Spleen (tissue), 11 donors: ENCODE measurements around the gene CANX. TPM values are rescaled to one million over a fixed set of nuclear protein-coding genes. Genes with fewer than 3 reads are reported as not detected.

Experiments
- DNase-seq: peaks from one replicate; pipeline ENCODE4 v3.0.0-alpha.2; 2020
- H3K27ac ChIP-seq, 8 donors: fragments of 200-600 bp; sonication (generic) in 7 of 8; 1 replicate in 4 of 8; 2 replicates in 4 of 8; pipeline versions ENCODE4 v1.5.0 to v1.8.0; 2016 to 2021; ENCODE audit warnings: inconsistent platforms in 4 of 8, mild to moderate bottlenecking in 4 of 8, moderate library complexity in 1 of 8
- H3K27me3 ChIP-seq, 7 donors: fragments of 200-600 bp; sonication (generic) in 6 of 7; replicated peaks in 1 of 7; 1 replicate in 4 of 7; 2 replicates in 3 of 7; pipeline versions ENCODE4 v1.5.0 to v1.8.0; 2016 to 2021; ENCODE audit warnings: inconsistent platforms in 3 of 7, mild to moderate bottlenecking in 1 of 7
- H3K36me3 ChIP-seq, 6 donors: fragments of 200-600 bp; sonication (generic) in 5 of 6; 1 replicate in 4 of 6; 2 replicates in 2 of 6; pipeline versions ENCODE4 v1.5.0 to v1.8.0; 2016 to 2021; ENCODE audit warnings: inconsistent platforms in 2 of 6
- H3K4me1 ChIP-seq, 6 donors: fragments of 200-600 bp; sonication (generic) in 5 of 6; 1 replicate in 3 of 6; 2 replicates in 3 of 6; pipeline versions ENCODE4 v1.5.0 to v1.8.0; 2016 to 2021; ENCODE audit warnings: inconsistent platforms in 3 of 6
- H3K4me3 ChIP-seq, 8 donors: fragments of 200-600 bp; sonication (generic) in 7 of 8; 1 replicate in 4 of 8; 2 replicates in 4 of 8; pipeline versions ENCODE4 v1.5.0 to v1.8.0; 2016 to 2021; ENCODE audit warnings: inconsistent platforms in 4 of 8, mild to moderate bottlenecking in 4 of 8, moderate library complexity in 2 of 8
- H3K9me3 ChIP-seq, 8 donors: fragments of 200-600 bp; sonication (generic) in 7 of 8; 1 replicate in 4 of 8; 2 replicates in 4 of 8; pipeline versions ENCODE4 v1.5.0 to v1.8.0; 2016 to 2021; ENCODE audit warnings: inconsistent platforms in 4 of 8
- CTCF ChIP-seq, 11 experiments: fragments of 200-600 bp in 7 of 11; fragments of 450-650 bp in 4 of 11; sonication (generic) in 4 of 11; IDR thresholded peaks in 8 of 11; conservative IDR thresholded peaks in 3 of 11; 1 replicate in 7 of 11; 2 replicates in 4 of 11; pipeline versions ENCODE4 v1.4.0 to v1.8.0; 2016 to 2021; ENCODE audit warnings: antibody characterized with exemption in 11 of 11, inconsistent platforms in 4 of 11, mild to moderate bottlenecking in 1 of 11
- POLR2A ChIP-seq, 3 donors: fragments of 450-650 bp; IDR thresholded peaks; one replicate each; pipeline ENCODE4 v1.5.1; 2017; ENCODE audit warnings: antibody characterized with exemption in 3 of 3, mild to moderate bottlenecking in 1 of 3
- POLR2AphosphoS5 ChIP-seq, 3 donors: sonication (generic); formaldehyde crosslinking; IDR thresholded peaks; one replicate each; pipeline ENCODE4 v1.5.1; 2017; ENCODE audit warnings: antibody characterized with exemption in 3 of 3
- WGBS, 5 donors: extraction: QIAGEN DNeasy Blood & Tissue Kit in 3 of 5; methylation state at CpG; one replicate each; pipeline versions ENCODE4 v1.1.5 to v1.1.7; 2013 to 2018; 5-methylcytosine and 5-hydroxymethylcytosine counted together
- intact Hi-C: fragments of 100-400 bp; cut with DNase I; formaldehyde crosslinking; loops from one replicate; pipeline ENCODE4 v1.15.0; 2023; ENCODE audit warnings: low total_unique reads
- polyA plus RNA-seq, 3 donors: library from polyadenylated mRNA; stranded (reverse); fragments of 200-250 nt; gene quantifications; one replicate each; pipeline ENCODE4 v1.2.1, GENCODE V29; 2013
- total RNA-seq, 7 donors: library from RNA; depleted of rRNA in 3 of 7; stranded (reverse); fragments of >200 nt in 3 of 7; fragmentation: NEBNext Ultra II Directional in 4 of 7; extraction: Animal tissue kit (Norgen Biotek cat#: 25700) in 4 of 7; gene quantifications; one replicate each; pipeline versions ENCODE4 v1.1.0 to v1.2.1, GENCODE V29; 2016 to 2021
- donor health status: healthy with polysubstance abuse.
- donor health status: DM: no; HTN: no; CAD: no; lungs with moderate emphysema.
- donor health status: DM: no; HTN: no; CAD: no.
- donor health status: Bipolar disorder and iron deficiency.
- donor health status: healthy.
- donor health status: DM: no; HTN: no; CAD: no.
- donor health status: DM: yes; HTN: yes; CAD: no.

Gene CANX
- total and polyA plus RNA-seq, 10 donors, result 36.5 to 470 (median 282) TPM

DNA sequence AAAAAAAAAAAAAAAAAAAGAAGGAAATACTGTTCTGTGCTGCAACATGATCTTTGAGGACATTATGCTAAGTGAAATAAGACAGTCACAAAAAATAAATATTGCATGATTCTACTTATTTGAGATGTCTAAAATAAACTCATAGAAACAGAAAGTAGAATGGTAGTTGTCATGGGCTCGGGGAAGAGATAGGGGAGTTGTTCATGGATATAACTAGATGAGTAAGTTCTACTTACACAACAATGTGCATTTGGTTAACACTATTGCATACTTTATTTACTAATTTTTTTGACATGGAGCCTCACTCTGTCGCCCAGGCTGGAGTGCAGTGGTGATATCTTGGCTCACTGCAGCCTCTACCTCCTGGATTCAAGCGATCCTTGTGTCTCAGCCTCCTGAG lies 49.0 kb downstream of the CANX start:
- Histone ChIP-seq H3K4me1 (peaks cover 0 to 73% (median 25%) of the 10 kb centered on the region in 6 donors), H3K27me3 (no peaks in the 10 kb centered on the region), H3K9me3 (no peaks in the 10 kb centered on the region), H3K4me3 (no peak overlapping the region), H3K27ac (peak overlapping the region in 1 of 8 donors; percentile 40), H3K36me3 (peaks cover 0 to 39% (median 2%) of the 10 kb centered on the region in 6 donors)
- intact Hi-C loops, result no loop called here
- DNase-seq, result no peak
- TF ChIP-seq POLR2AphosphoS5 (IDR thresholded peaks at IDR 0.05), result no peak
- no peak for TF ChIP-seq CTCF (IDR thresholded peaks at IDR 0.05 in 8 of 11, conservative IDR thresholded peaks at IDR 0.05 in 3 of 11)
- no peak for TF ChIP-seq POLR2A (IDR thresholded peaks at IDR 0.05)
- WGBS, 5 donors, result 69 to 83% (median 79%) methylated on average over 3 of the region's 3 CpGs

DNA sequence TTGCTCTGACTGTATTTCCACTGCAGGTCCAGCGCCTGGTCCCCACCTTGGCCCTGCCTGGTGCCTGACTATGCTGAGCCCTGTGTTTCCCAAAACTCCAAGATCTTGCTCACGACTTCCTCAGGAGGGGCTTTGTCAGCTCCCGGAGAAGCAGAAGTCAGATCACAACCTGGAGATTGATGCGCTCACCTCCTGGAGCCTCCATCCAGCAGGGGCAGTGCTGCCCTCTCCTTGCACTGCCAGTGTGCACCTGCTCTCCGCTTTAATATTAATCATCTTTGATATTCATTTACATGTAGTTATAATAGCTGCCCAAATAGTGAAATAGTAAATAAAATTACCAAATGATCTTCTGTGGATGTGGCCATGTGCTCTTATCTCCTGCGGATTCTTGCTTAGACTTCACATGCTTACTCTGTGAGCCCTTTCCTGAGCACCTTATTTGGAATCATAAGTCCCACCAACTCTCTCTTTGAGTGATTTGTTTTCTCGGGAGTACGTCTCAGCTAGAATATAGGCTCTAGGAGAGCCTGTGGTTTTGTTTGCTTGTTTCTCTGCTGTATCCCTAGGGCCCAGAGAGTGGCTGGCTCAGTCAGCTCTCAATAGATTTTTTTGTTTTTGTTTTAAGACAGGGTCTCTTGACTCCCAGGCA lies 51.2 kb downstream of the CANX start:
- Histone ChIP-seq H3K36me3 (peaks cover 0 to 30% (median 2%) of the 10 kb centered on the region in 6 donors), H3K9me3 (no peaks in the 10 kb centered on the region), H3K4me3 (no peak overlapping the region), H3K4me1 (peaks cover 0 to 79% (median 37%) of the 10 kb centered on the region in 6 donors), H3K27ac (no peak overlapping the region), H3K27me3 (no peaks in the 10 kb centered on the region)
- no peak for DNase-seq
- WGBS, 5 donors, result 85 to 96% (median 90%) methylated on average over 7 to 8 of the region's 8 CpGs
- TF ChIP-seq CTCF (IDR thresholded peaks at IDR 0.05 in 8 of 11, conservative IDR thresholded peaks at IDR 0.05 in 3 of 11), result no peak
- no peak for TF ChIP-seq POLR2A (IDR thresholded peaks at IDR 0.05)
- TF ChIP-seq POLR2AphosphoS5 (IDR thresholded peaks at IDR 0.05), result peak in 1 of 3 donors; percentile 3
- intact Hi-C loops, result no loop called here

DNA sequence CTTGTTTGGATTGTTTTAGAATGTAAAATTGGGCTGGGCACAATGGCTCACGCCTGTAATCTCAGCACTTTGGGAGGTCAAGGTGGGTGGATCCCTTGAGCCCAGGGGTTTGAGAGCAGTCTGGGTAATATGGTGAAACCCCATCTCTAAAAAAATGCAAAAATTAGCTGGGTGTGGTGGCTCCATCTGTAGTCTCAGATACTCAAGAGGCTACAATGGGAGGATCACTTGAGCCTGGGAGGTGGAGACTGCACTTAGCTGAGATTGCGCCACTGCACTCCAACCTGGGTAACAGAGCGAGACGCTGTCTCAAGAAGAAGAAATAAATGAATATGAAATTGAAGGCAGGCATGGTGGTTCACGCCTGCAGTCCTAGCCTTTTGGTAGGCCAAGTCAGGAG lies 55.2 kb downstream of the CANX start:
- Histone ChIP-seq H3K36me3 (peaks cover 0 to 27% (median 2%) of the 10 kb centered on the region in 6 donors), H3K27ac (peak overlapping the region in 1 of 8 donors; percentile 5), H3K27me3 (no peaks in the 10 kb centered on the region), H3K4me1 (peaks cover 0 to 83% (median 44%) of the 10 kb centered on the region in 6 donors), H3K4me3 (no peak overlapping the region), H3K9me3 (no peaks in the 10 kb centered on the region)
- TF ChIP-seq POLR2AphosphoS5 (IDR thresholded peaks at IDR 0.05) (no peak), POLR2A (IDR thresholded peaks at IDR 0.05) (no peak), CTCF (IDR thresholded peaks at IDR 0.05 in 8 of 11, conservative IDR thresholded peaks at IDR 0.05 in 3 of 11) (no peak)
- 73 to 92% (median 88%) methylated on average over 5 of the region's 5 CpGs for WGBS, 5 donors
- intact Hi-C loops, result no loop called here
- DNase-seq, result no peak

DNA sequence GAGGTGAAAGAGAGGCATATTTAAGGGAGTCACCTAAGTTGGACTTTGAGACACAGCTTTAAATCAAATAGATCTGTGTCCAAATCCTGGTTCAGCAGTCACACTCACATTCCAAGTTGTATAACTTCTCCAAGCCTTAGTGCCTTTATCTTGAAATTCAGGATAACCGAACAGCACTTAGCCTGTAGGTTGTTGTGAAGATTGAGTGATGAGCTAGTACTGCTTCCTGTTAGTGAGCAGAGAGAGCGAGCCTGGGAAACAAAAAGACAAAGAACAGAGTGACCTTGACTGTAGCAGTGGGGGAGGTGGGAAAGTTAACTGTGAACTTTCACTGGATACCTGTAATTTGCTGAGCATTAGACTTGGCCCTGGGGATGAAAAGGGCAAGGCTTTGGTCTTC lies 56.3 kb downstream of the CANX start:
- Histone ChIP-seq H3K4me3 (no peak overlapping the region), H3K9me3 (no peaks in the 10 kb centered on the region), H3K4me1 (peaks cover 0 to 83% (median 50%) of the 10 kb centered on the region in 6 donors), H3K36me3 (peaks cover 0 to 17% (median 0%) of the 10 kb centered on the region in 6 donors), H3K27ac (peak overlapping the region in 1 of 8 donors; percentile 10), H3K27me3 (no peaks in the 10 kb centered on the region)
- intact Hi-C loops, result no loop called here
- DNase-seq, result no peak
- 35 to 60% (median 45%) methylated on average over 2 of the region's 2 CpGs for WGBS, 5 donors
- TF ChIP-seq CTCF (IDR thresholded peaks at IDR 0.05 in 8 of 11, conservative IDR thresholded peaks at IDR 0.05 in 3 of 11) (no peak), POLR2A (IDR thresholded peaks at IDR 0.05) (no peak), POLR2AphosphoS5 (IDR thresholded peaks at IDR 0.05) (no peak)
